Stimulated activated CD8-positive, alpha-beta memory T cell treated with anti-CD3 and anti-CD28 coated beads, Interleukin-7, amount 100 ng/mL, for 4 hours (primary cell): ENCODE results near the gene CYGB.

Experiments
- DNase-seq, 2 donors: peaks; one replicate each; pipeline ENCODE4 v3.0.0-alpha.2; 2020; ENCODE audit warnings: low read depth in 2 of 2

CYGB gene

DNA sequence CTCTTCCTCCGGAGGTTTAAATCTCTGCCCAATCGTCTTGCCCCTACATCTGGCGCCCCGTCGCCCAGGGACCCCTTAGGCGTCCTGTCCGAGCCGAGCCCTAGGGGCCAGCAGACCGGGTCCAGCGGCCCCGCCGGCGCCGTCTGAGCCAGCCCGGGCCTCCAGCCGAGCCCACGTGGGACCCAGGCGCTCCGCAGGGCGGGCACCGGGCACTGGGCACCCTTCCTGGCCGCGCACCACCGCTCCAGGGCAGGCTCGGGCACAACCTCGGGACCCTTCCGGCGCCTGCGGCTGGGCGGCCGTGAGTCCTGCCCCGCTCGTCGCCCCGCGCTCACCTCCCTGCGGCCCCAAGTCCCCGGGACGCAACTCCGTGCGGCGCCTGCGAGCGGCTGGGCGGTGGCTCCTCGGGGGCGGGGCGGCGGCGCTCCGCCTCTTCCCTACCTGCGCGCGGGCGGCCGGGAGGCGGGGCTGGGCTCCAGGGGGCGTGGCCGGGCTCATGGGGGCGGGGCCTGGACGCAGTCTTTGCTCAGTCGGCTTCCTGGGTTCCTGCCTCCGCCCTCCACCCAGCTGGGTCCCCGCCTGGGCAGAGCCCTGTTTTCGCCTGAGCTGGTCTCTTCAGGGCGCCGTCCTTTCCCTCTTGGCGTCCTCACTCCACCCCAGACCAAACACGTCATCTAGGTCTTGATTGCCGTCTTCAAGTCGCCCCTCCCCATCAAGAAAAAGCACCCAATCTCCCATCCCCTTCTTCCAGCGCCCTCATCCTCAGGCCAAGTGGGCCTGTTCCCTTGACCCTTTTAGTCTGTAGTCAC is 36.3 kb downstream of the CYGB start, which contains the start of gene RHBDF2:
RHBDF2 (minus strand) TSS at position 406 of the 809 bp plus-strand sequence. CDS start 19,899 bp downstream, outside the sequence.
- DNase-seq, result peak; percentile 87 to 93

DNA sequence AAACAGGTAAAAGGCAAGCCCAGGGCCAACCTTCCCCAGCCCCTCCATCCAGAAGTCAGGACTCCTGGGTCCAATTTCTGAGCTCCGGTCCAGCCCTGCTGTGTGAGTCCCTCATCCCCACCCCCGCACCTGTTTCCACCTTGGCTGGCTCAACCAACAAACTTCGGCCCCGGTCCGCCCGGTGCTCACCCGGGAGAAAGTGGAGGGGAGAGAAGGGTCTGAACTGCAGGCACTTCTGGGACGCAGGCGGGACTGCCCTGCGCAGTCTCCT is 36.8 kb downstream of the CYGB start:
- no peak for DNase-seq

DNA sequence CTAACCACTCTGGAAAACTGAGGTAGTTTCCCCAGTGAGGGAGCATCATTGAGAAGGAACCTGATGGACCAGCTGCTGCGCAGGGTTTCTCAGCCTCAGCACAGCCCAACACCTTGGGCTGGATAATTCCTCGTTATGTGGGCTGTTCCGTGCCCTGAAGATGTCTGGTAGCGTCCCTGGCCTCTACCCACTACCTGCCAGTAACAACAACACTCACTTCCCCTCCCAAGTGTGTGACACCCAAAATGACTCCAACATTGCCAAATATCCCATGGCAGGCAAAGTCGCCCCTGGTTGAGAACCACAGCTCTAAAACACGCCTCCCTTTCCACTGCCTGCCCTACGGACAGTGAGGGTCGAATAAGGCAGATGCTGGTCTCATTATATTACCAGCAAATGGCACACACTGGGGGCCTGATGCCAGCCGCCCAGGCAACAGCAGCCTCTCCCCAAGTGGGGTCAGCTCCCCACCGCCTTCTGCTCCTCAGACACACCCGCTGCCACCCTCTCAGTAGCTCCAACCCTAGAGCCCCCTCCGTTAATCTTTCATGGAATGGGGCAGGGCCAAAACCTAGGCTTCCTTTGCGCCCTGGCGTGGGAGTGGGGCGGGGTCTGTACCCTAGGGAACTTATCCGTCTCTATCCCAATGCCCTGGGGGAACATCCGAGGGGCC is 37.3 kb downstream of the CYGB start:
- DNase-seq, result no peak

DNA sequence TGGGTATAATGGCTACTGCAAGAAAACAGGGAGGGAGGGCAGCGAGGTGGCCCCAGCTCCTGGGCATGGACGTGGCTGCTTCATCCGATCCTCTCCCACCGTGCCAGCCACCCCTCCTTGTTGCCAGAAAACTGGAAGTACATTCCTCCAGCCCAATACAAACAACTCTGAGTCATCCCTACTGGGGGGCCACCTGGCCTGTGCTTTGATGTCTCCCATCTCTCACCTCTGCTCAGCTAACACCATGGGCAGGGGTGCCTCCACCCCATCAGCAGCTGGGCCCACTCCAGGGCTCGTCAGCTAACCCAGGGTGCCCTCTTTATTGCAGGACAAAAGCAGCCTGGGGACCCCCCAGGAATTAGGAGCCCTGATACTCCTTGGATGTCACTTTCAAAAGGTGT is 38.2 kb downstream of the CYGB start:
- no peak for DNase-seq

DNA sequence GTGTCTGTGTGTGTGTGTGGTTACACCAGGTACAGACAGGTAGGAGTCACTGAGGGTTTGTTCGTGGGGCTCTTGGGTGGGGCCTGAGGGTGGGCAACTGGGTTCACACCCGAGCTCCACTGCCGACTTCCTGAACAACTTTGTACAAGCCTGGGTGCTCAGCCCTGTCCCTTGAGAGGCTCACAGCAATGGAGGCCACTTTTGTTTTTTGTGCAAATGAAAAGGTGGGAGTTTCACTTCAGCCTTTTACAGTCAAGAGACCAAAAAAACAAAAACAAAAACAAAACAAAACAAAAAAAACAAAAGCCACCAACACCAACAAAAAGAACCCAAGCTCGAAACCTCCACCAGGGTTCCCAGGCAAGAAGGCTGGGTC is 38.6 kb downstream of the CYGB start:
- no peak for DNase-seq

DNA sequence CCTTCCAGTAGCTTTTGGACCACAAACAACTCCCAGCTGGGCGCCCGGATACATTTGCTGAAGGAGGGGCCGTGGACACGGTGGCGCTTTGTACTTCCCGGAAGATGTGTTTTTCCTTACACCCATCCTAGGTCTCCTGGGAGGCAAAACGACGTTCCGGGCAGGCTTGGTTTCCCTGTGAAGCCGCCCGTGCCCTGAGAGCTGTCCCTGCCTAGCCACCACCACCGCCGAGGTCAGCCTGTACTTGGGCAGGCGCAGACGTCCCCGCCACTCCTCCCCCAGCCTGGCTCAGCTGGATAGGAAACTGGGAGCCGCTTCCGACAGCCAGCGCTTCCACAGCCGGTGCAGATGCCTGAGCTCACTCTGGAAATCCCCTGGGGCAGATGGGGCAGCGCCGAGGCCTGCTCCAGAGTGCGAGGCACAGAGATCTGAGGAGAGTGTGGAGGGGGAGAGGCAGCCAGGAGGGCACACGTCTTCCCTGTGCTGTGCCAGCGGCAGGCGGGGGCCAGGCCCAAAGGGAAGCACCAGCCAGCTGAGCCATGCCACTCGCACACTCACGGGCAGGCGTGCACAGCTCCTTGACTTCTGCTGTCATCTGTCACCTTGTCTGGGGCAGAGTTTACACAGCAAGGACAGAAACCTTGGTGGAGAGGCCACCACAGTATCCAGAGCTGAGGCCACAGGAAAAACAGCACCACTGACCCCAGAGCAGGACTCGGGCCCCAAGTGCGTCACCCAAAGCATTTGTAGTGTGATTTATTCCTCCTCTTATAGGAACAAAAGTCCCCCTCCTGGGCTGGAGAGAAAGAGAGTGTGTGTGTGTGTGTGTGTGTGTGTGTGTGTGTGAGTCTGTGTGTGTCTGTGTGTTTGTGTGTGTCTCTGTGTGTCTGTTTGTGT is 39.3 kb downstream of the CYGB start:
- DNase-seq, result no peak

DNA sequence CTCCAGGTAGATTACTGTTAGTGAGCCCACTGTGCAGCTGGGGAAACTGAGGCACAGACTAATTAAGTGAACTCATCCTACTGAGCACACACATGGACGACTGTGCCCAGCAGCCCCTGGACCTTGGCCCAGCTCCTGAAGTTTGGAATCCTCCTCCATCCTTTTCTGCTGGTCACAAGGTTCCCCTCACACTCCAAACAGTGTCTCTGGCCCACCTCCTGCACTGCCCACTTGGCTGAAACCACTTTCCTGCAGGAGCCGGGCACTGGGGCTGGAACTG is 39.9 kb downstream of the CYGB start:
- no peak for DNase-seq

DNA sequence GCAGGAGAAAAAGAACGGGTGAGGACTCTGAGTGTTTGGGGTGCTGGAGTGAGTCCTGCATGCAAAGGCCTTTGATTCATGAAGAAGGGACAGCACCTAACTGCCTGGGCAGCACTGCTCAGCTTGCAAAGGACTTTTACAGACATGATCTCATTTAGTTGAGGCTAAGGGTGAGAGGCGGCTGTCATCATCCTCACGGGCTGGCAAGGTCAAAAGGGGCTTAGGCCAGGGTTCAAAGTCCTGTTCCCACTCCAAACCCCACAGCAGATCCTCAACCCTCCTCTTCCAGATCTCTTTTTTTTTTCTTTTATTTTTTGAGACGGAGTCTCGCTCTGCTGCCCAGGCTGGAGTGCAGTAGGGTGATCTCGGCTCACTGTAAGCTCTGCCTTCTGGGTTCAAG is 41.0 kb downstream of the CYGB start:
- DNase-seq, result no peak

DNA sequence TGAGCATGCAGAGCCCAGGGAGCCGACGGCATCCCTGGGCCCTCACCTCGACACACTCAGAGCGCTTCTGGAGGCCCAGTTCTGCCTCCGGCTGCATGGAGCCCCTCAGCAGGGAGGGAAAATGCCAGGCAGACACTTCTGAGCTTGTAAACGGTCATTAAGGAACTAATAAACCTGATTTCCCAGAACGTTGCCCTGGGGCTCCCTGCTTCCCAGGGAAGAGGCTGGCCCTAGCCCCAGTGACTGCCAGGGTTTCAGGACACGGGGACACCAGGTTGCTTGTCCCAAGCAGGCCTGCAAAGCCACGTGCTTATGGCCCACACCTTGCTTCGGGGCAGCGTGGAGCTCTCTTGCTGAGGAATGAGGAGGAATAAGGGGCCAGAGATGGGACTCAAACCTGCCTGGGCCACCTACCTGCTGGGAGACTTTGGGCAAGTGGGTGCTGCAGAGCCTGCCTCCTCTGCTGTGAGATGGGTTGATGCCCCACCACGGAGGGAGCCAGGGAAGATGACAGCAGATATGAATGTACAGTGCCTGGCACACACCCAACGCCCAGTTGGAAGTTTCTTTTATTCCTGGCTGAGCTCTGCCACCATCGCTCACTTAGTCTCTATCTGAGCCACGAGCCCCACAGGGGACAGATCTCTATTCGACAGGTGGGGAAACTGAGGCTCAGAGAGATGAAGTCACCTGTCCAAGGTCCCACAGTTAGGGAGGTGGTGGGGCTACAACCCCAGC is 41.7 kb downstream of the CYGB start:
- DNase-seq, result no peak

DNA sequence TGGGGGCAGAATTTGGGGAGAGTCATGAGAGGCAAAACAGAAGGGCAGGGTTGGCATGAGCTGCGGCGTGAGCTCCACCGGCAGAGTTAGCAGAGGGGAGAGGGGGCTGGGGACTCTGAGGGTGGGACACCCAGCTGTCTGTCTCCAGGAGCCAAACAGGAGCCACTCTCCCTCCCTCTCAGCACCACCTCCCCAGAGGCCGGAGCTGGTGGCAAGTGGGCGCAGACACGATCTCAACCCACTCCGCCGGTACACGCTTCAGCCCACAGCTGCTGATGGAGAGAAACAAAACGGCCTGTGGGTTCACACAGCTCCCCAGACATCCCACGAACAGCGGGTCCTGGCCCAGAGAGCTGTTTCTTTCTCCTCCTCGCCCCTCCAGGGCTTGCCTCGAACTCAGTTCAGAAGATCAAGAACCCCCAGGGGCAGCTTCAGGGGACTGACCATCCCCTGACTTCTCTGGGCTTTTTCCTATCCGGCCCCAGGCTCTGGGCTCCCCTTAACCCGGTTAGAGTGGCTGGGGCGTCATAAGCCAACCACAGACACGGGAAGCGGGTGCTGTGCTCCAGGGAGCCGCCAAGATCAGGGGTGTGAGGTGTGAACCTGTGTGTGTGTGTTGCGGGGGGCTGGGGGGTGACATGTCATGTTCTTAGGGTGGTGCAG is 43.9 kb downstream of the CYGB start:
- DNase-seq, result peak in 1 of 2 donors; percentile 22

DNA sequence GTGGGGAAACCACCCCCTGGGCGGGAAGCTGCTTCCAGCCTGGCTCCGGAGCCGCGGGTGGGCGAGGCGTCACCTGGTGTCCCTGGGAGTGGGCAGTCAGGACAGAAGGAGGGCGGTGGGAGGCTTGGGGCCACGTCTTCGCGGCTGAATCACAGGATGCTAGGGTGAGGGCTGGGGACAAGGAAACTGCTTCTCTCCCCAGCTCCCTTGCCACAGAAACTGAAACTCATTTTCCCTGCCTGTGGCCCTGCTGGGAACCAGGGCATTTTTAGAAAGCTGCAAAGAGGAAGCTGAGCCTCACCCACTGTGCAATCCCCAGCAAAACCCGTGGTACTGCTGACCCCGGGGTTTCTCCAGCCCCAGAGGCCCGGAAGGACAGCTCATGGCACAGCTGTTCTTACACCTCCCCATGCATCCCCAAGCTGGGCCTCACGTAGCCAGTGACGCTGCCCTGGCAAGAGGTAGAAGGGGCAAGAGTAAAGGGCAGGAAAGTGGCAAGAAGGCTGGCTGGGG is 44.5 kb downstream of the CYGB start:
- peak in 1 of 2 donors; percentile 38 for DNase-seq

DNA sequence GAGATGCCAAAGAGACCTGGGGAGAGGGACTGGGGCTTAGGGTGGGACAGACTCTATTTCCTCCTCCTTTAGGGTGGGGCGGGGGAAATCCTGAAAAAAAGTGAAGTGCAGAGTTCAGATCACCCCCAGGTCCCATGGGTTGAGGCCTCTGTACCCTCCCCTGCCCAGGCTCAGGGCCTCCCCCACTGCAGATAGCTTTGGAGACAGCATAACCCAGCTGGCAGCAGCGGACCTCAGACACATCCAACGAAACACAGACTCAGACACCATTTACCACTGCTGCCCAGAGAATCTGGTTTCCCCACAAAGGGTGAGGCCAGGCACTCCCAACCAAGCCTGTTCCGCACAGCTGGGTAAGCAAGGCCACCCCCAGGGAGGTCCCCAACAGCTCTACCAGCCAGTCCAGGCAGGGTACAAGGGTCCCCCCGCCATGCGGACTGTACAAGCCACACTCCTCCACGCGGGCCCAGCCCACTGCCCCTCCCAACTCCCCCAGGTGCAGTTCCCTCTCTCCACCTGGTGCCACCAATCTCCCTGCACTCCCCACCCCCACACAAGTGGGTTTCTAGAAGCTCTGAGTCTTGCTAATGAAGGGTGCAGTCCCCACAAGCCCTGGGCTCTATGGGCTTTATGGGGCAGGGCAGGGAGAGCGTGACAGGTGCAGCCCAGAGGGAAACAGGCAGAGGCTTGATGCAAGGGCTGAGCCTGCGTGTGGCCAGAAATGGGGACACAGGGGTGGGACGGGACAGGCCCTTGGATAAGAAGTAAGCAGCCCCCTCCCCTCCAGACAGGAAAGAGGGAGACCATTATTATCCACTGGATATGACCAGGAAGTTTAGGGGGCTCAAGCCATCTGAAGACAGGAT is 45.2 kb downstream of the CYGB start:
- DNase-seq, result no peak

DNA sequence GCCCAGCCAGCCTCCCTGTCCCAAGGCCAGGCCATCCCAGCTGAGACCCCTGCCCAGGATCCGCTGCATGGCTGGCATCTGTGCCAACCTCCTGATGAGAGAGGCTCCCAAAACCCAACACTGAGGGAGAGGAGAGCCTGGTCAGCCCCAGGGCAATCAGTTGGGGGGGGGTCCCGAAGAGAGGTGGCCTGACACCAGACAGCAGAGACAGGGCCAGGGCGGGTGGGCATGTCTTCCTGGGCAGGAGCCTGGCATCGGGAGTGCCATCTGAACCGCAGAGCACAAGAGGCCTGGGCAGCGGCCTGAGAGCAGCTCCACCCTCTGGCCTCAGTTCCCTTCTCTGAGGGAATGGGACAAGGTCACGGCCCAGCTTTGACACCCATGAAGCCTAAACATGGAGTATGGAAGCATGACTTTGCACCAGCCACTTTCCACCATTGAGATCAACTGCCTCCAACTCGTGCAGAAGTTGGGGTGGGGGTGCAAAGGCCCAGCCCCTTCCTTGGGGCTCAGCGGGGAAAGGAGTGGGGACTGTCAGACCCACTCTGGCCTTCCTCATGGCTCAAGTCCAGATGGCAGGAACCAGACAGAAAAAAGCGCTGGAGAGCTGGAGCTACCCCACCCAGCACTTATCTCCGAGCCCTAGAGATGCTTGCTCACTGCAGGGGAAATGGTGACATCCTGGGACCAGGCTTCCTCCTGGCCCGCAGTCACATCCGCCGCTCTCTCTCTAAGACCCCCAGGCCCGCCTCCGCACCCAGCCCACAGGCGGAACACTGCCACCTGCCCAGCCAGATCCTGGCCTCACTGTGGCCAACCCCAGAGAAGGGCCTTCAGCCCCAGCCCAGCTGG is 46.0 kb downstream of the CYGB start:
- DNase-seq, result no peak

DNA sequence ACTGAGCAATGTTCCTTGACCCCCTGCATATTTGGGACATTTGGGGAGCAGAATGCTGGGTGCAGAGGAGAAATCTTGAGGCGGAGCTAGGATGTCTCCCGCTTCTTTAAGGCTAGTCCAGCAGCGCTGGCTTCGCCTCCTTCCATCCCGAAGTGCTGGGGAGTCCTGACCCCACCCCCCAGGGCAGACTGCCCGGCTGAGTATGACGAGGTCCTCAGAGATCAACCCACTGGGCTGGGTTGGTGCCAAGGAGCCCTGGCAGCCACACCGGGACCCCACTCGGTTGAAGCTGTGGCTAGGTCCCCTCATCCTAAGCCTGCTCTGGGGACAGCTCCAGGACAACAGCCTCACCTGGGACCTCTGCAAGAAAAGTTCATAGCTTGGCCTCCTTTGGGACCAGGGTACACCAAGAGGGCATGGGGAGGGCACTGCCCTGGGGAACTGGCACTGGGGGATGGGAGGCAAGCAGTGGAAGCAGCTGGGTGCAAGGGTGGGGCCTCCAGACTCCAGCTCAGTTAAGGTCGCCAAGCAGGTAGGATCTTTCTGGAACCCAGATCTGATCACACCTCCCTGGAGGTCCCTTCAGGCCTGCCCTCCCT is 47.3 kb downstream of the CYGB start:
- DNase-seq, result no peak

DNA sequence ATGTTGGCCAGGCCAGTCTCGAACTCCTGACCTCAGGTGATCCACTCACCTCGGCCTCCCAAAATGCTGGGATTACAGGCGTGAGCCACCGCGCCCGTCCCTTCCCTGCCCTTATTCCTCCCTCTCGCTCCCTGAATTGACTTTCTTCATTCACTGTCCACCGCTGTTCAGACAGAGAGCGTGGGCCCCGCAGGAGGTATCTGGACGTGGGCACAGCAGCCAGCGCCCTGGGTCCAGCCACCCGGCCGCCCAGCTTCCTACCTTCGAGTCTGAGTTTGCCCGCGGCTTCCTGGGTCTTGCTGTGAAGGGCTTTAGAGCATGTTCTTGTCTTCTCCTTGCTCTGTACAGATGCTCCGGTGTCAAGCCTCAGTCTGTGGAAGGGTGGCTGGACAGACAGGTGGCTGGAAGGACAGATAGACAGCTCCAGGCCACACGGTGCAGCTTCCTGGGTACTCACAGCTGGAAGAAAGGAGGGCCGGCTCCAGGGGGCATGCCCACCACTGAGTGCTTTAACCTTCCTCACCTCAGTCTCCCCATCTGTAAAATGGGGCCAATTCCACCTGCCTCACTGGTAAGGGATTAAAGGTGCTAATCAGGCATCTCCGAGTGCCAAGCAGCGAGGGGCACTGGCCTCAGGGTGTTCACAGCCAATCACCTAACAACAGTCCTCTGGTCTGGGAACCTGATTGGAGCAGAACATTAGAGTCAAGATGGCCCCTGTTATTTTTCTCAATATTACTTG is 49.9 kb downstream of the CYGB start:
- DNase-seq, result no peak

DNA sequence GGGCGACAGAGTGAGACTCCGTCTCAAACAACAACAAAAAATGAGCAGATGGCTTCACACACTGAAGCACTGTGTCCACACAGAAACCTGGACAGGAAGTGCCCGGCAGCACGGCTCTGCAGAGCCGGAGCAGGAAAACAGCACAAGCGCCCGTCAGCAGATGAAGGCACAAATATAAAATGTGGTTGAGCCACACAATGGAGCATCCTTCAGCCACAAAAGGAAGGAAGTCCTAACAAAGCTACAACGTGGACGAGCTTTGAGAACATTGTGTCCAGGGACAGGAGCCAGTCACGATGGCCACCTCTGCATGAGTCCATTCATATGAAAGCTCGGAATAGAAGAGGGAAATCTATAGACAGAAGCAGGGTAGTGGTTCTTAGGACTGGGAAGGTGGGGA is 51.9 kb downstream of the CYGB start:
- no peak for DNase-seq

DNA sequence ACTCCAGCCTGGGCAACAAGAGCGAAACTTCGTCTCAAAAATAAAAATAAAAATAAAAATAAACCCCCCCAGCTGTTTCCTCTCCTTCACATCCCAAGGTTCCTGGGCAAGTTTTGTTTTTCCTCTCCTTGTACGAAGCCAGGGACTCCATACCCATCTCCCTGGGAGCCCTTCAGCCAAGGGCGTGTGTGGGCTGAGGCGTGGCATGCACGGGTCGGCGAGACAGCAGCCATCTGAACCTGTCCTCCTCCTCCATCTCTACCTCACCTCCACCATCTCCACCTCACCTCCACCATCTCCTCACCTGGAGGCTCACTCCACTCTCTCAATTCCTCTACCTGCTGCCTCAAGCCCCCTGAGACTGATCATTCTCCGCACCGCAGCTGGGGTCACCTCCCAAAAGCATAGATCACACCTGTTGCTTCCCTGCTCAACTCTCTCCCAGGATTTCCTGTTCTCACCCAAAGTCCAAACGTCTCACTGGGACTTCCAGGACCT is 53.2 kb downstream of the CYGB start:
- DNase-seq, result no peak

DNA sequence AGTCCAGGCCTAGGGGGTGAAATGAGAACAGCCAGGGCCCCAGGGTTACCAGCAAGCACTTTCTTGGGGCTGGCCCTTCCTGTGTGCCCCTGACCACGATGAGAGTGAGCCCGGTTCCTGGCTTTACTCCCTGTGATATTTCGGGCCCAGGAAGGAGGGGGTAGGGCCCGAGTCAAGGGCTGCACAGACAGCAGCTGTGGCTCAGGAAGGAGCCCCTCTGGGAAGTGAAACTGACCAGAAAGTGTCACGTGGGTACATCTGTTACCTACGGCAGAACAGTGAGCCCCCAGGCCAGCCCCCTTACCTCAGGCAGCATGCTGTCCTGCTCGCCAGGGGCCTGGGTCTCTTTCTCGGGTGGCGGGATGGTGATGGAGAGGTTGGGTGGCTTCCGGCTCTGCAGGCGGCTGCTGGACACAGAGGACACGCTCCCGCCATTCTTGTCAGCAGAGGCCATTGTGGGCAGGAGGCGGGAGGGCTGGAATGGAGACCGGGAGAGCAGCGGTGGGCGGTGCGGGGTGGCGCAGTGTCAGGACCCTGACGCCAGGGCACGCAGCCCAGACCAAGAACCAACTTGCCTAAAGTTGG is 56.3 kb downstream of the CYGB start:
- no peak for DNase-seq
